SK-N-MC (cell line): Measurements from ENCODE around the gene CFAP20DC.

Experiments used
- EZH2 ChIP-seq: fragments of 200-600 bp; sonication (generic); IDR thresholded peaks from one replicate; pipeline ENCODE4 v1.6.1; 2017; ENCODE audit warnings: antibody characterized with exemption
- FOXP2 ChIP-seq: optimal IDR thresholded peaks from 2 replicates; pipeline ENCODE3; 2011; ENCODE audit warnings: mild to moderate bottlenecking, moderate library complexity; ENCODE audit not compliant: insufficient read depth; ENCODE audit errors: extremely low read length, control extremely low read depth
- POLR2AphosphoS5 ChIP-seq: IDR thresholded peaks from 2 replicates; pipeline ENCODE4 v1.6.1; 2012; ENCODE audit warnings: mild to moderate bottlenecking, low read depth, low read length, borderline replicate concordance

DNA sequence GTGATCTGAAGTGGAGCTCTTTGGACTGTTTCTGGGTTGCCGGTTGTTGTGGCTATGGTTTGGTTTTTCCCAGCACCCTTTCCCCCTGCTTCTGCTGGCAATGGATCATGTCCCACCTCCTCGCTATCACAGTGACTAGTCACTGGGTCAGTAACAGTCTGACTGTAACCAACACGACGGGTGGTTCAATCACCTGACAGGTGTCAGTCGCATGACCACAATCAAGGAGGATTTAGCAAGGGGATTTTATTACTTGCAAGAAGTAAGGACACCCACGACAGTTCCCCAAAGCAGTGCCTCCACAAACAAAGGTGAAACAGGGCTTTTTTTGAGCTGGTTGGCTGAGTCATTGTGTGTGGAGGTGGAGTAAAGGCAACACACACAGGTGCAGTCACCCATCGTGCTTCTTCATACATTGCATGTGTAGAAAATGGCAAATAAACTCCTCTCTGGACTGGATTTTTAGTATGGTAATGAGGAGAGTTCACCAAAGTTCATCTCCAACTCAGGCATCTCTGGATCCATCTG is 324.4 kb downstream of the CFAP20DC start:
- TF ChIP-seq POLR2AphosphoS5 = no peak
- no peak for TF ChIP-seq EZH2
- TF ChIP-seq FOXP2 = no peak
